ENCODE data around the gene MBNL2.

Gene MBNL2

GRCh38 chr13:97353927-97354675 is 132.0 kb downstream of the MBNL2 start:
- DNase-seq: no peak

DNA sequence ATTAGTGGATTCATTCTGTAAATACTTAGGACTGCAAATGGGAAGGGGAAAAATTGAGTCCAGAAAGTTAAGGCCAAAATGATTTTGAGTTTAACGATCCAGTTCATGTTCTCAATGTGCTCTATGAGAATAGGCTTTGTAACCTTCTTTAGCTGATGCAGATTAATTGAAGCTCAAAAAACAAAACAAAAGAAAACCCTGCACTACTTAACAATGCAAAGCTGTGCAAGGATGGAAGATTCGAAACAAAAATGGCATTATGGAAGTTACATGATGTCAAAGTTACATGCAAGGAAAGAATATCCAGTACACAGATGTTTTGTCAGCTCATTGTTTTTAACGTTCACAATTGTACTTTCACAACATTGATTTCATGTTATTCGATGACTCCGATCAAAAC is 132.7 kb downstream of the MBNL2 start:
- no peak for DNase-seq

DNA sequence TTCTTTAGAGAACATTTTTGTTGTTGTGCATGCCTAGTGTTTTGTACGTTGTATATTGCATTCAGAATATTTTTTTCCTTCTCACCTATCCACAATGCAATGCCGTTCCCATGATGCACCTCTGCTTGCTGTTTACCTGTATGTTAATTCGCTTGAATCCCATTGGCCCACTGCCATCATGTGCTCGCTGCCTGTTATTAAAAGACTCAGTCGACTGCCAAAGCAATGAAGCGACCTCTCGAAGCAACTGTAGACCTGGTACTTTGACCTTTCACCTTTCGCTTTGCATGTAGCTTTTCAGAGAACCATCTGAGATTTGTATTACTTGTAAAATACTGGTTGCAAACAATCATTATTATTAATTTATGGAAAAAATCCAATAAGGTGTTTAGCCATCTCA is 134.5 kb downstream of the MBNL2 start:
- no peak for DNase-seq

- DNase-seq: peak; percentile 45
Measured at GRCh38 chr13:97359181-97360057, 137.3 kb downstream of the MBNL2 start.

GRCh38 chr13:97360610-97361009 is 138.5 kb downstream of the MBNL2 start:
- DNase-seq: no peak

DNA sequence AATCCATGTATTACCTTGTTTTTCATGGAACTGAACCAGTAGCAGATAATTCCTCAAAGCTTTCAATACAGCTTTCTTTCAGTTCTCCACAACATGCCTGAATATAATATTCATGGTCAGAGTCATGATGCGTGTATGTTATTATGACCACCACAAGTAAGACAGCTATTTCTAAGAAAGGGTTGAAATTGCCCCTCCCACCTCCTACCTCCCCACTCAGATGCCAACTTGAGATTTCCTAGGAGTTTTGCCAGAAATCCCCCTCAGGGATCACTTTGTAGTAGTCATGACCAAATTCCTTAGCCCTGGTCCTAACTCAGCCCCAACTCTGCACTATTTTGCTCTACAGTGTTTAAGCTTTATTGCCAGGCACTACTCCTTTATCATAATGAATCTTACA is 141.9 kb downstream of the MBNL2 start:
- no peak for DNase-seq

- DNase-seq: no peak
Measured at GRCh38 chr13:97364827-97365226, 142.7 kb downstream of the MBNL2 start.

DNA sequence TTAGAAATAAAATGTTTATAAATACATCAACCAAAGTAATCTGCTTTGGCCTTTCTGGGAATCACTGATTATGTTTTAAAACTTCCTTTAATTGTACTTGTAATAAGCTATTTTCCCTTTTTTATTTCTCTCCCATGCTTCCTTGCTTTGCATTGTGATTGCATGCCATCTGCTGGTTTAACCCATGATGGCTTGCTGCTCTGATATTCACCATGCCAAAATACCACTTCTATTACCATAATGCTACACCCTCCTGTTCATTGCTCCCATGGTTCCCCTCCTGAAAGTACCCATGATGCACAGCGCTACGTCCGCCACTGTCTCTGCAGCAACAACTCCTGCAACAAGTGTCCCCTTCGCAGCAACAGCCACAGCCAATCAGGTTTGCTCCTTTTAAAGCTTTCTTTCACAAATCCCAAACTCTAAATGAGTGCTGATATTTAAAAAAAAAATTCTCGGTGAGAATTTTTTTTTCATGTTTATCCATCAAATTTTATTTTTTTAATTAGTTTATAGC is 144.1 kb downstream of the MBNL2 start:
- no peak for DNase-seq

DNA sequence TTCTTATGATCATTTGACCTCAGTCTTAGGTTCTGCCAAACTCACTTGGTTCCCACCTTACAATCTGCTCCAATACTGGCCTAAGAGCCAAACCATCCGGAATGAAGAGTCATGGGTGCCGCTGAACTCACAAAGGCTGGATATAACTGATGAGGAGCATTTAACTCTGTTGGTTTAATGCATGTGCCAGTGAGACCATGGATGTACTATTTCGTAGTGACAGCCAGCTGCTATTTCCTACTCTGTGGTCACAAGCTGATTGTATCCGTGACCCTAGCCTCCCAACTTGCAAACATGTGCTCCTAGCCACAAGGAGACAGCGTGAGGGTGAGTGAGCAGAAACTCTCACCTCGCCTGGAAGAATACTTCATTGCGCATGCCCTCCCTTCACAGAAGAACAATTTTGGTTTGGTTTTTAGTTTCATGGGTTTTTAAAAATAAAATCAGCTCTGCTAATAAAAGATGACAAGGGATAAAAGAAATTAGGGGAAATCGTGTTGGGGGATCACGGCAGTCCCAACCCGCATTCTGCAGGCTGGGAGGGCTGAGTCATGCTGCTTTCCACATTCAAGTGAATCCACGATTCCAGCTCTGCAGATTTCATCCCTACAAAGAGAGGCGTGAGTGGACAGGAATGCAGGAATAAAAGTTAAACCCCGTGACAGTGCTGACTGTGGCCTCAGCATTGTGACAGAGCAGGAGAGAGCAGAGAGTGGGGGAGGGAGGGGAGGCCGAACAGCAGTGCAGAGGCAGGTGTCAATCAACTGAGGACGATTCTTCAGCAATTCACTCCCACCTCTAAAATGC is 145.1 kb downstream of the MBNL2 start:
- DNase-seq: no peak

DNA sequence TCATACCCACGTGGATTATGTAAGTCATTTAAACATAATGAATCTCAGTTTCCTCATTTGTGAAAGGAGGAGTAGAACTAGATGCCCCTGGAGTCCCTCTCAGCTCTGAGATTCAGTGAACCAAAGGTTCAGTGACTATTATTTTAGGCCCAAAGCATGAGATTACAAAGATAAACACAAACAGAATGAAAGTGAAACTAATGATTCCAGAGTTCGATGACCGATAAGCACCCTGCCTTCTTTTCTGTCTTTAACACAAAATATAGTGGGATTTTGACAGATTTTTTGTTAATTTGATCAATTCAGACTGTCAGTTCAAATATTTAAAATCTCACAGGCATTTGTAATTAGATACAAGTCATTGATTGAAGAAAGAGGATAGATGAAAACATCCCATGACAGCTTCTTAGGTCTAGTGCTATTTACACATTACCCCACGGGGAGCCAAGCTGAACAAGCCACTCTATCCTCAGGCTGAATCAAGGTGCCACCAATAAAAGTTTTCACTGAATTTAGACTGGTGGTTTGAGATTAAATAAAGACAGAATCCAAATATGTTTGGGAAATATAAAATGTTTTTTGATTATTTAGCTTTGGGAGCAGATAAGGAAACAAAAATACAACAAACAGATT is 147.2 kb downstream of the MBNL2 start:
- no peak for DNase-seq

DNA sequence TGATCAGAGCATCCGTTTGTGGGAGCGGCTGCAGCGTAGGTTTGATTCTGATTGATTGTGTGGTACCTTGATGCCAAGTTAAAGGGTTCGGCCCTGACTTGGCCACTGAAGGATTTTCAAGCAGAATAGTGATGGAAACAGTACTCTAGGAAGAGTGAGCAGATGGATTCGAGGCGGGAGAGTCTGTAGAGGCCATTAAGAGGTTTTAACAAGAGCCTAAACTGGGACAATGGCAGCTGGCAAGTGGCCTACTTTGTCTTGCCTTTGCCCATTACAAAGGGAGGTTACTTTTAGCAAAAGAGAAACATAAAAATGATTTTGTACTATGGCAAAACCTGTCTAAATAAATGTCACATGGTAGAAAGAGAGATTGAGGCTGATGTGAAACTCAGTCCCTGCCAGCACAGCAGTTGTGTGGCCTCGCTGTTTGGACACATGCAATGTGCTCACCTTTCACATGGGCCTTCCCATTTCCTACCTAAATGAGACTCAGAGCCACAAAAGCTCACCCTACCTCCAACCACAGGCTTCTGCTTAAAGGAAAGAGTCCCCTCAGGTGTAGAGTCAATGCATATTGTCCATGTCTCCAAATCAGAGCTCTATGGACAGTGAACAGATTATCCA is 149.5 kb downstream of the MBNL2 start:
- DNase-seq: no peak

GRCh38 chr13:97372936-97373335 is 150.8 kb downstream of the MBNL2 start:
- no peak for DNase-seq

DNA sequence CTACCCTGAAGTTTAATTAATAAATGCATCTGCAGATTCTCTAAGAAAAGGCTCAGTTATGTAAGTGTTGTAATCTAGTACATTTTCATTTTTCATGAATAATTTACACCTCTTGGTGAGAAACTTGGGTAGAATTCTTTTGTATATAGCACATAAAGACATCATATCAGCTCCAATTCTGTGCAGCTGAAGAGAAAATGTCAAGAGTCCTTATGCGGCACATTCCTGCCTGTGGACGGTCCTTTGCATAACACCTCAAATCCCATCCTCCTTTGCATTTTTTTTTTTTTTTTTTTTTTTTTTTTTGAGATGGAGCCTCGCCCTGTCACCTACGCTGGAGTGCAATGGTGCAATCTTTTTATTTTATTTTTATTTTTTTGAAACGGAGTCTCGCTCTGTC is 151.7 kb downstream of the MBNL2 start:
- DNase-seq: no peak

DNA sequence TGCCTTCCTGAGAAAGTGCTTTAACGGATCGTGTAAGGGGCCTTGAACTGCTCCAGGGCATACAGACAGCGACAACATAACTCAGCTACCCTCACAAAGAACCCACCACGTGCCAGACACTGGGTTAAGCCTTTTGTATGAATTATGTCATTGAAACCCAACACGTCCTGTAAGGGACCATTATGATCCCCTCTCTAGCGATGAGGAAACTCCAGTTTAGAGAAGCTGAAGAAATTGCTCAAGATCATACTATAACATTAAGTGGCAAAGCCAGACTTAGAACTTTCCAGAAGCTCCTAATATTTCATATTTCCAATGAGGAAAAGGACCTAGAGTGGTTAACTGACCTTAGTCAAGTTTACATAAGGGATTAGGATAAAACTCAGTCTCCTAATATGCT is 154.8 kb downstream of the MBNL2 start:
- no peak for DNase-seq

DNA sequence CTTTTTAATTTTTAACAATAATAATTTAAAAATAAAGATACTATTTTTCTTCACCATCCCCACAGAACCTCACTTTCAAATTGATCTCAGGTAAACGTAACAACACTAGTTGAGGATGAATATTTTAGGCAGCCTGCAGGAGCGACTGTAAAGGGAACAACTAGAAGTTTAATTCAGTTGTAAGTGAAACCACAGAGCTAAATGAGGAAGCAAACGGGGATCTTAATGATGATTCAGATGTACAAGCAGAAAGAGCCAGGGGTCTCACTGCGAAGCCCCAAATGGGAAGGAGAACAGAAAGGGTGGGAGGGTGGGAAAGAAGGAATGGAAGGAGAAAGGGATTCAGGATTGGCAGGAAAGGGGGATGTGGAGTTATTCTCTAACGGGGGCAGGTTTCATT is 157.3 kb downstream of the MBNL2 start:
- DNase-seq: no peak

GRCh38 chr13:97380696-97381095 is 158.6 kb downstream of the MBNL2 start:
- no peak for DNase-seq

DNA sequence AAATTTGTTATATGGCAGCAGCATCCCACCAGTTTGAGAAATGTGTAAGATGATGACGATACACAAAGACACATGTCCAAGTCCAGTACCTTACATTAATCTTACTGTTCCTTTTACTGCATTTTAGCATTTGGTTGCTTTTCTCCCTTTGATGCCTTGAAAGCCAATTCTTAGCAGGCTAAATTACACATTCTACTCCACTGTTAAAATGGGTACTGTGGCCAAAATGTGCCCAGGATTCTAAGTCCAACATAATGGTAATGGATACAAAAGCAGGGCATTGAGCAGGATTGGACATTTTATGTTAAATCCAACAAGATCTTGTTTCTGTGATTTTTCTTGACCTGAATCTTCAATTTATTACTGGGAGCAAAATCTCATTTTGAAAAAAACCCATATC is 159.1 kb downstream of the MBNL2 start:
- no peak for DNase-seq

DNA sequence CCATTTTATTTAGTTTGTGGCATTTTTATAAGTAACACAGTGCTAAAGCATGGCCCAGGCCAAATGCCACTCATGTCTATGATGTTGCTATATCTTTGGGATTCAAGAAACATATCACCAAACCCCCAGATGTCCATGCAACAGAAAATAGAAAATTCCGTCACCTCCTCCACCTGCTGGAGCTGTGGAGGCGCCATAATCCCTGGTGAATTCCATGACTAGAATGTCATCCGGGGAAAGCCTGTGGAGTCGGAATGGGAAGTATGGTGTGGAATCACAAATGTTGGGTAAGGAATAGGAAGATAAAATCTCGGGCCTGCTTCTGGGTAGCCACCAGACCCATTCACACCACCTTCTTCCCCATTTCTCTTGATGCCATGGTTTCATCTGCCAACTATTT is 160.1 kb downstream of the MBNL2 start:
- no peak for DNase-seq

DNA sequence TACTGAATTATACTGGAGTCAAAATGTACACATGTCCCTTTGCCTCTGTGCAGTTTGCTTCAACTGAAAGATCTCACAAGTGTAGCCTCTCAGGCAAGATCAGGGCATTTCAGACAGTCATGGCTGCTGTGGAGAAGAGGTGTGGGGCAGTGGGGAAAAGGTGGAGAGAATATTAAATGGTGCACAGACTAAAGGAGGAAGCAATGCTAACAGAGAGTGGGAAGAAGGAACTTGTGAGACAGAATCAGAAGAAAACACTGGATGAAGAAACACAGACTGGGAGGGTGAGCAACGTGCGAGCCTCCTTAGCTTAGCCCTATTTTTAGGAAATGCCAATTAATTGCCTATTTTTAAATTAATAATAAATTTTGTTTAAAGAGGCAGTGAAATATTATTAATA is 162.2 kb downstream of the MBNL2 start:
- no peak for DNase-seq

DNA sequence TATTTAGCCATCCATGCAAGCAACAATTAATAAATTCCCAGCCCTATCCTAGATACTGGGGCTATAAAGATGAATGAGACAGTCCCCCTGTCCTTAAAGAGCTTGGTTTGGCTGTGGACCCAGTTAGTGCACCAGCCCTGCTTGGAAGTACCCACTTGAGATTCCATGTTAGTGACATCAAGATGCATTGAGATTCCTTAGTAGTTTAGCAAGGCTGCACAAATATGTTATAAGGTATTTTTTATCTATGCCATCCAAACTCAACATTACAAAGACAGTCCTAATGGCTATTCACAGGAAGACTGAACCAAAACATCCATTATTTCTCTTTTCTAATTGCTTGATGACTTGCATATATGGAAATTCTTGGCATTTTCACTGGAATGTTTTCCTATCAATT is 163.0 kb downstream of the MBNL2 start:
- no peak for DNase-seq

- no peak for DNase-seq
Measured at GRCh38 chr13:97385854-97386253, 163.7 kb downstream of the MBNL2 start.

DNA sequence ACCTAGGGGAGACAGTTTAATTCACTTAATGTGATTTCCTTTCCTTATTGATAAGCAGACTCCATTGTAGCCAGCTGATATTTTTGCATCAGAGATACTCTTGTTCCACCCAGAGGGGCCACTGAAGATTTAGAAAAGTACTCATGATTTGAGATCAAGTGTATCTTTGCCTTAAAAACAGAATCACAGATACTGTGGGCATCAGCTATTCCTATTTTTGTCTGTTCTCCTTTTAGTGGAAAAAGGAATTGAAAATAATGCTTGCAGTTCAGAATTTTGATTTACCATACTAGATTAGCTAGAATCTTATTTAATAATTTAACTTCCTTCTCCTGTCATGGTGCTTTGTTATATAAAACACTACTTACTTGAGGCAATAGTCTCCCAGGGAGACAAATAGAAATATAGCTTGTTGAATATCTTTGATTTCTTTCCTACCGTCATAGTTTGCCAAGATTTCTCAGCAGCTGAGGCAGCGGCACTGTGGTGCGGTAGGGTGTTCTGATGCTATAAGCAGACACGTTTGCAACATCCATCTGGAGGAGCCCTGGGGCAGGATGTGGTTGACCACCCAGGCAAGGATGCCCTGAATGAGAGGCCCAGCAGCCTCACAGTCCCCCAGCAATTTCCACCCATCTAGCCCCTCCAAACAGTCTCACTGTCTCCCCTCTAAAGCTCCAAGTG is 164.8 kb downstream of the MBNL2 start:
- peak; percentile 5 for DNase-seq

All from stimulated activated CD4-positive, alpha-beta T cell treated with anti-CD3 and anti-CD28 coated beads, Interleukin-15, amount 100 ng/mL, for 24 hours (primary cell).